ENCODE results near the gene ETFA.

Gene ETFA

DNA sequence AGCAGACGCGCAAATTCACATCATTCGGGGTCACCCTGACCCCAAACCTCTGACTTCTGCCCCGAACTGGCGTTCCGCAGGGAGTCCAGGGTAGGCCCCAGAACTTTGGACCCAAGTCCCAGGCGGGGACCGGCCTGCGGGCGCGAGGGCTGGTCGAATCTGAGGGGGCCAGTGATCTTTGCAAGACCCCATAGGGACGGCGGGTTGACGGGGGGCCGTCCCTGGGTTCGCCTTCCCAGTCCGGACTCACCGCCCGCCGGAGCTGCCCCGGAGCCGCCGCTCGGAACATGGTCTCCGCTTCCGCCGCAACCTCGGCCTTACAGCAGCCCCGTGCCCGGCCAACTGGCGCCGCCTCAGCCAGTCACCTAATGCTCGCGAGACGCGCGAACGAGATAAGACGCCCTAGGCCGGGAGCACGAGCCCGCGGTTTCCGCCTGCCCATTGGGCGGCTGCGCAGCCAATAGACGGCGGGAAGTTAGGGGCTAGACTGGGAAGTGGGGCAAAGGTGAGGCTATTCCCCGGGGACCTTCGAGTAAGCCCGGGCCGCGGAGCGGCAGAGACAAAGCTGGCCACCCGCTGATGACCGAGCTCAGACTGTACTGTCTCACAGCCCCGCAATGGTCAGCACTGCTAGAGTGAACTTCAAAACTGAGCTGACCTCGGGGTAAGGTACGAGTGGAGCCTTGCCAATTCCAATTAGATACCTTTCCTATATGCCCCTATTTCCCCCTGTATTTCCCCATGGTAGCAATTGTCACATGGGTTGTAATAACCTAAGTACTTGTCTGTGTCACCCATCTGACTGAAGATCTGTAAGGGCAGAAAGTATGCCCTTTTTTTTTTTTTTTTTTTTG lies at the start of gene ETFA:
Gene ETFA, minus strand, starts transcription at position 370 of the 854 bp plus-strand sequence. Its CDS starts 81 bp downstream, at position 289.
- DNase-seq (ENCODE audit: low spot score) = peak; percentile 93

DNA sequence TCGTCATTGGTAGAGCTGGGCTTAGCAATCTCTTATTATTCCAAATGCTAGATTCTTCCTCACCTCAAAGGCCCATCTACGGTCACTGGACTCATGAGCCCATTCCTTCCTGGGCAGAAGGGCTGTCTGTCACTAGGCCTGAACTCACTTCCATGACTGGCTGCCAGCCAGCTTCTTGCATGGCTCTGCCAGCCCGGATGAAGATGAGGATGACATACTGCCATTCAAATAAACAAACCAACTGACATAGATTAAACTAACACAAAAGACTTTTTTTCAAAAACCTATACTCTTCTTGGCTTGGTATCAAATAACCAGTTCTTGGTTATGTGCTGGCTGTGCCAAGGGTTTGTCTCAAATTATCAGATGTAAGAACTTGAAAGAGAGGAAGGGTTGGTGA lies 49.1 kb upstream of the ETFA start:
- DNase-seq (ENCODE audit: low spot score) = no peak

DNA sequence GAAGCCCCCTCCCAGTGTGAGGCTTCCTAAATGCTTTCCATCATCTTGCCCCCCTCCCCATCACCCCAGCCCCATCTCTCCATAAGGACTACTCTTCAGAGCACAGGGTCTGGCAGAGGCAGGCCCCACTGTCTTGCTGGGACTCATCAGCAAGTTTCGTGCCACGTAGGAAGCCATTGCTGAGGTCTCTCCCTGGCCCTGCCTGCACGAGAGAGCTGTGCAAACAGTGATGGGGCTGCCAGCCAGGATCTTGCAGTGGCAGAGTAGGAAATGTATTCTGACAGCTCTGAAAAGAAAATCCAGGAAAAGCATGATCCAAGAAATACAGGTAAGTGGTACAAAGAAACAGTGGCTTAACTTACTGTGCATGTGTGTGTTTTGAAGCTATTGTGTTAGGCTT lies 47.9 kb upstream of the ETFA start:
- DNase-seq (ENCODE audit: low spot score) = no peak

GRCh38 chr15:76358453-76358852 lies 47.2 kb upstream of the ETFA start:
- no peak for DNase-seq (ENCODE audit: low spot score)

GRCh38 chr15:76354823-76355440 lies 43.7 kb upstream of the ETFA start:
- no peak for DNase-seq (ENCODE audit: low spot score)

DNA sequence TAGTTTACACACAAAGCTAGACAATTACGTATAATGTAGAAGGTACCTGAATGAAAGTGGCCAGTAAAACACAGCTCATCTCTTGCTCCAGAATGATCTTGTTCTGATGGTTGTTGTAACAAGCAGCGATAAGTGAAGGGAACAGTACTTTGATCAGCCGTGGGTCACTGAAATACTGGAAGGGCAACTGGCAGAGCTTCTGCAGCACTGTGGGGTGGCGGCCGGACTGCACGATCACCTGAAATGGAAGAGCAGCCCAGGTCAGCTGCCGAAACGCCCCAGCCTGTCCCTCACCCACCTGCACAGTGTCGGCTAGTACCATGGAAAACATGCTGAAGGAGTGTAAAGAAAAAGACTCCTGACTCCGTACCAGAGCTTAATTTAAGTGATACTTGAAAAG lies 42.6 kb upstream of the ETFA start:
- DNase-seq (ENCODE audit: low spot score) = no peak

DNA sequence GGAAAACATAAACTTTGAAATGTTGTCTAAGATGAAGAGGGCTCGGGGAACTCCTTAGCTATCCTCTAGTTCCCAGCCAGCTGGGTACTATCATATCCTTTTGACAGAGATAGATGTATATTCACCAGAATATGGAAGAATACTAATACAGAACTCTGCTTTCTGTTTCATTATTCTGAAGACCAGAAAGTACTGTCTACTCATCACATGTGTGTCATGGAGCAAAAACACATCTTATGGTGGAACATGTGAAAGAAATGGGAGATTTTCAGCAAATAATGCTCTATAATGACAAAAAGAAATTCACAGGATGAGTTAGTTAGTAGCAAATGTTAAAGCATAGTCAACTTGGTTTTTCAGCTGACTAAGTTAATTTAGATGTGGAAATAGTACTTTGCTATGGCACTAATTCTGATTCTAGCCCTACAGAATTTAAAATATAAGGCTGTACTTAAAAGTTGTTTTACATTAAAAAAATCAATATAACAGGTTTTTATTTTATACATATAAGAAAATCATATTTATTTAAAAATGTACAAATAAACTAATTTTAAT lies 41.8 kb upstream of the ETFA start:
- DNase-seq (ENCODE audit: low spot score) = no peak

DNA sequence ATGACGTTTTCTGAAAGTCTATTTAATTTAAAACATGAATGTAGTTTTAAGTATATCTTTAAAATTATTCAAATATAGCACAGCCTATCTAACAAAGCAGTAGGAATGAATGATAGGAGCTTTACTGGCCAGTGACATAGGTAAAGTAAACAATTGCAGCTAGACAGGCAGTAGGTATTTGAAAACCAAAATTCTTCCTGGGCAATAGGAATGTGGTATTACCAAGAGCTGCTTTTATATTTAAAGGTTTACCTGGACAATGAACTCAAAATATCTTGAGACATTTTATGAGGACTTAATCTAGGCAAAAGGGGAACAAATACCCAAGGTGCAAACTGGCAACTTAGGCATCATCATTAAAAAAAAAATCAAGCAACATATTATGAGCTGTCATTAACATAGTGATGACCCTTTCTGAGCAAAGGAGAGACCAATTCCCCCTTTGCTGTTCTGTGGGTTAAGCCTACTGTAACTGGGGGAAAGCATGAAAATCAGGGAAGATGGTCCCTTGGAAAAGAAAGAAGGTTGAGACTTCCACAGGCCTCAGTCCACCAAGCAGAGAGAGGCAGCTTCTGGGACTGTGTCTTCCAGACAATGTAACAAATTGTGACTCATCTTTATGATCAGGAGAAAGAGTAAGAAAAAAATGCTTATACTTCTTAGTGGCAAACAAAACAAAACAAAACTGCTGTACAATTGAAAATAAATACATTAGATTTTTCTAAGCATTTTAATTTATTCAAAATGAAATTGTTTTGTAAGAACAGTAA lies 38.2 kb upstream of the ETFA start:
- no peak for DNase-seq (ENCODE audit: low spot score)

GRCh38 chr15:76347482-76348055 lies 36.3 kb upstream of the ETFA start:
- DNase-seq (ENCODE audit: low spot score) = no peak

DNA sequence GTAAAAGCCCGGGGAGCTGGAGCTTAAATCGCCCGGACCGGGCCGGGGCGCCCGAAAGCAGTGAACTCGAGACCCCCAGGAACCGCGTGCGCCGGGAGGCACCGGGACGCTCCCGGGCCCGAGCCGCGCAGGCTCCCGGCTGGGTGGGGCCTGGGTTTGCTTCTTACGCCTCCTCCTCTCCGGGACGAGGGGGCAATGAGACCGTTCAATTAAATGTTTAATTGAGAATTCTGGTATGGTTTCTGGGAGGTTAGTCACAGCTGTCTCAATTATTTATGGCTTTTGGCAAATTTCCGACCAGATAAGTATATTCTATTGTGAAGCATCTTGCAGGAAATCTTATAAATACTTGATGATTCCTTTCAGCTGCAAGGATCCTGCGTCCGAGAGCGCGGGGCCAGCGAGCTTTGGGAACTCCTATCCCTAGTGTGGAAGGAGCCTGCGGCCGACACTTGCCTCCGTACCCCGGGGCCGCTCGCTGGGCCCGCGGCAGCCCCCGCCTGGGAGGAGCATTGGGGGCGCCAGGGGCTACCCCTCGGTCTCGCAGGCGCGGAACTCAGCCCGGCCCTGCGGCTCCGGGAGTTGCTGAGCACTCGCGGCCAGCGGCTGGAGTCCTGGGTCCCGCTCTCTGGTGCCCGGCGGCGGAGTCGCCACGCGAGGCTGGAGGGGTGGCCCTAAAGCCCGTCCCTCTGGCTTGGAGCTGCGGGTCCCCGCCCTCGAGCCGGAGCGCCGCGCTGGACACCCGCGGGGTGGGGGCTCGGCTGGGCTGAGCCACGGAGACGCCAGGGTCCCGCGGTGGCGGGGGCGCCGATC lies 35.6 kb upstream of the ETFA start:
- no peak for DNase-seq (ENCODE audit: low spot score)

GRCh38 chr15:76345880-76346668 lies 34.8 kb upstream of the ETFA start:
- DNase-seq (ENCODE audit: low spot score) = no peak

GRCh38 chr15:76345583-76345879 lies 34.3 kb upstream of the ETFA start:
- DNase-seq (ENCODE audit: low spot score) = no peak

- DNase-seq (ENCODE audit: low spot score) = no peak
Observed at GRCh38 chr15:76344893-76345582, 33.8 kb upstream of the ETFA start.

- DNase-seq (ENCODE audit: low spot score) = no peak
Observed at GRCh38 chr15:76343313-76343996, 32.2 kb upstream of the ETFA start.

DNA sequence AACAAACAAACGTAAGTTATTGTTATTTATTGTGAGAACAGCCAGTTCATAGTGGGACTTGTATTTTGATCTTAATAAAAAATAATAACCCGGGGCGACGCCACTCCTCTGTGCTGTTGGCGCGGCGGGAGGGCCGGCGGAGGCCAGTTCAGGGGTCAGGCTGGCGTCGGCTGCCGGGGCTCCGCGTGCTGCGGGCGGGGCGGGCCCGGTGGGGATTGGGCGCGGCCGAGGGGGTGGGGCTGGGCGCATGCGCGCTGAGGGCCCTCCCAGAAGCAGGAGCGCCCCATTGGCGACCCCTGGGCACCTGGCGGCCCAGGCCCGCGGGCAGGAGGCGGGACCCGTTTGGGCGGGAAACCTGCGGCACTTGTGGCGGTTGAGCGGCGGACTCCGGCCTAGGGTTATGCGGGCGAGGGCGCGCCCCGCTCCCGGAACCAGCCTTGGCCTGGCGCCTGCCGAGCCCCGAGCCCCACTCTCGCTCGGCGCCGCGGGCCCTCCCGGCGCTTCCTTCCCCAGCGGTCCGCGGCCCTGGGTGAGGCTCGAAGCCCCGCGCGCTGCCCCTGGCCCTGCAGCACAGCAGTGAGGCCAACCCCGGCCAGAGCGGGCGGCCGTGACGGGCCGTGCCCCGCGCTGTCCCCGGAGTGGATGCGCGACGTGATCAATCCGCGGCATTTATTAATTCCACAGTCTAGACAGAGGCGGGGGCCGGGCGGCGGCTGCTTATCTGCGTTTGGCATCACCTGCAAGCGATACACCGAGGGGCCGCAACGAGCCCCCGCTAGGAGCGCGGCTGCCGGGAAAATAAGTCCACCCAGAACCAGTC lies 31.3 kb upstream of the ETFA start:
- DNase-seq (ENCODE audit: low spot score) = no peak

DNA sequence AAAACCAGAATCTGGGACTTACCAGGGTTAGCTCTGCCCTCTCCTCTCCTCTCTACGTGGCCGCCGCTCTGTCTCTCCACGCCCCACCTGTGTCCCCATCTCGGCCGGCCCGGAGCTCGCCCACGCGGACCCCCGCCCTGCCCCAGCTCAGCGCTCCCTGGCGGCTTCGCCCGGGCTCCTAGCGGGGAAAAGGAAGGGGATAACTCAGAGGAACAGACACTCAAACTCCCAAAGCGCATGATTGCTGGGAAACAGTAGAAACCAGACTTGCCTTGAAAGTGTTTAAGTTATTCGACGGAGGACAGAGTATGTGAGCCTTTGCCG lies 30.8 kb upstream of the ETFA start:
- no peak for DNase-seq (ENCODE audit: low spot score)

DNA sequence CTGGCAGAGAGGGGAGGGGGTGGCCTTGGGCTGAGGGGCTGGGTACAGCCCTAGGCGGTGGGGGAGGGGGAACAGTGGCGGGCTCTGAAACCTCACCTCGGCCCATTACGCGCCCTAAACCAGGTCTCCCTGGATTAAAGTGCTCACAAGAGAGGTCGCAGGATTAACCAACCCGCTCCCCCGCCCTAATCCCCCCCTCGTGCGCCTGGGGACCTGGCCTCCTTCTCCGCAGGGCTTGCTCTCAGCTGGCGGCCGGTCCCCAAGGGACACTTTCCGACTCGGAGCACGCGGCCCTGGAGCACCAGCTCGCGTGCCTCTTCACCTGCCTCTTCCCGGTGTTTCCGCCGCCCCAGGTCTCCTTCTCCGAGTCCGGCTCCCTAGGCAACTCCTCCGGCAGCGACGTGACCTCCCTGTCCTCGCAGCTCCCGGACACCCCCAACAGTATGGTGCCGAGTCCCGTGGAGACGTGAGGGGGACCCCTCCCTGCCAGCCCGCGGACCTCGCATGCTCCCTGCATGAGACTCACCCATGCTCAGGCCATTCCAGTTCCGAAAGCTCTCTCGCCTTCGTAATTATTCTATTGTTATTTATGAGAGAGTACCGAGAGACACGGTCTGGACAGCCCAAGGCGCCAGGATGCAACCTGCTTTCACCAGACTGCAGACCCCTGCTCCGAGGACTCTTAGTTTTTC lies 30.2 kb upstream of the ETFA start:
- no peak for DNase-seq (ENCODE audit: low spot score)

DNA sequence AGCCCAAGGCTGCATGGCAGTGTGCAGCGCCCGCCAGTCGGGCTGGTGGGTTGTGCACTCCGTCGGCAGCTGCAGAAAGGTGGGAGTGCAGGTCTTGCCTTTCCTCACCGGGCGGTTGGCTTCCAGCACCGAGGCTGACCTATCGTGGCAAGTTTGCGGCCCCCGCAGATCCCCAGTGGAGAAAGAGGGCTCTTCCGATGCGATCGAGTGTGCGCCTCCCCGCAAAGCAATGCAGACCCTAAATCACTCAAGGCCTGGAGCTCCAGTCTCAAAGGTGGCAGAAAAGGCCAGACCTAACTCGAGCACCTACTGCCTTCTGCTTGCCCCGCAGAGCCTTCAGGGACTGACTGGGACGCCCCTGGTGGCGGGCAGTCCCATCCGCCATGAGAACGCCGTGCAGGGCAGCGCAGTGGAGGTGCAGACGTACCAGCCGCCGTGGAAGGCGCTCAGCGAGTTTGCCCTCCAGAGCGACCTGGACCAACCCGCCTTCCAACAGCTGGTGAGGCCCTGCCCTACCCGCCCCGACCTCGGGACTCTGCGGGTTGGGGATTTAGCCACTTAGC lies 29.6 kb upstream of the ETFA start:
- no peak for DNase-seq (ENCODE audit: low spot score)

Data from Ammon's horn (tissue), 1 donor.